ENCODE results near the gene BID.
A peak's percentile ranks its signal among the peaks of the same experiment; 100 is the strongest.

The BID gene

DNA sequence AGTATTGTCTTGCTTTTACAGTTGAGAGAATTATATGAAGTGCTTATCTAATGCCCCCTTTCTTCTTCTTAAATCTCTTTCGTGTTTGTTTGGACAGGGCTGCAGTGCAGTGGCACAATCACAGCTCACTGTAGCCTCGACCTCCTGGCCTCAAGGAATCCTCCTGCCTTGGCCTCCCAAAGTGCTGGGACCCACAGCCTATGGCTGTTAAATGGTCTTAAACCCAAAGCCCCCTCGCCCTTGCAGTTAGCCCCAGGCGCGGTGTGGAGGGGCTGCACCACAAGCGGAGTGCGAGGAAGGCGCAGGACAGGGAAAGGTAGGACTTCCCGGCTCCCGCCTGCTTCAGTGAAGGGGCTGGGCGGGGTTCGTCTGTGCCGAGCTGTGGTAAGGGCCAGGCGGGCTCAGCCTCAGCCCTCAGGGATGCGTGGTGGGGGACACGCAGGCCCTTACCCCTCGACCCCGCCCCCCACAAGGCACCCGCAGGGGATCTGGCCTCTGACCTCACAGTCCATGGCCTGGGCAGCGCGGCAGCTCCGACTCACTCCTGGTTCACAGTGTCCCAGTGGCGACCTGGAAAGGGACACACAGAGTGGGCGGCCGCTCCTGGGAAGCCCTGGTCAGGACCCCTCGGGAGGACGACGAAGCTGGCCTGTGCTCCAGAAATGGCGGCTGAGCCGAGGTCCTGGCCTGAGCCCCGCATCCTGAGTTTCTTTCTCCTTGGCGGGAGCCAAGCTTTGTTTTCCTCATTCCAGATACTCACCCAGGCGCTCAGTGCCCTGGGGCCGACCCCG is 24.5 kb downstream of the BID start:
- intact Hi-C loops (cut with DNase I) = no loop called here
- DNase-seq = no peak

DNA sequence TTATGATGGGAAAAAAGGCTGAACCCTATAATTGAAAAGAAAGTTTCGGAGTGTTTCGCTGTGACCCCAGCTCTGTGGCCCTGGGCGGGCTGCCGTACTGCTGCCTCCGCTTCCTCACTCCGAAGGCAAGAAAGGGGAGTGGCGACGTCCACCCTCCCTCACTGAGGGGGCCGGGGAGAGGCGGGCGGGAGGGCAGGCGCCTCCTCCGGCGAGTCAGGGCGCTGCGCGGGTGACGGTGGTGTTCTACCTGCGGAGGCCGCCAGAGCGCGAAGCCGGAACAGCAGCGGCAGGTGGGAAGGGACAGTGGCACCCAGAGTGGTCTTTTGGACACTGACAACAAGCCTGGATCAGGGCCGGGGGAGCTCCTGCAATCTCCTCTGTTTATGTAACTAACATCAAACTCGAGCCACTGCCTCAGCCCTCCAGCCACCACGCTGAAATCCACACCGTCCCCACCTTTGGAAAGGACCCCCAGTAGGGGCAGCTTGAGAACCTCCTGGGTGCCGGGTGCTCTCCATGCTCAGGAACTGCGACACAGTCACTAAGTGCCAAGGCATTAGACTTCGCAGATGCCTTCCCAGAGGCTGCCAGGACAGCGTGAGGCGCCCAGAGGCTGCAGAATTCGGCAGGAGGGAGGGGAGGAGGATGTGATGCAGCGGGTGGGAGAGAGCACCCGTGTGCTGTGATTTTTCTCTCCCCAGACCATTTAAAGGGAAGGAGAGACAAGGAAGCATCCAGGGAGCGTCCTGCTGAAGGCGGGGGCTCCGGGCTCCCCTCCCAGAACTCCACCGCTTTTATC is 25.5 kb downstream of the BID start:
- intact Hi-C loops (cut with DNase I) = no loop called here
- no peak for DNase-seq

DNA sequence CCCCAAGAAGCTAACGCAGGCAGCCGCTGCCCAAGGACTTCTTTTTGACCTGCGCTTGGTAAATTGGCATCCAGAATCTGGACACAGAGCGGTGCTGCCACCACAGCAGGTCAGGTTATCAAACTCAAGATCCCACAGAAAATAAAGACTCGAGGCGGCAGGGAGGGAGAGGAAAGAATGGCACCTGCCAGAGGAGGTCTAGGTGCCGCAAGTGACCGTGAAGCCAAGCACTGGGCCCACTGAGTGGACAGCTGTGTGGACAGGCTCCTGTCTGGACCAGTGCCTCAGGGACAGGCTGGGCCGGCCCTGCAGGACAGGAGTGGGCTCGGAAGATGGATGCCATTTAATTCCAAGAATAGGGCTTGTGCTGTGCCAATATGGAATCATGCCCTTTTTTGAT is 27.4 kb downstream of the BID start:
- intact Hi-C loops (cut with DNase I) = no loop called here
- no peak for DNase-seq

DNA sequence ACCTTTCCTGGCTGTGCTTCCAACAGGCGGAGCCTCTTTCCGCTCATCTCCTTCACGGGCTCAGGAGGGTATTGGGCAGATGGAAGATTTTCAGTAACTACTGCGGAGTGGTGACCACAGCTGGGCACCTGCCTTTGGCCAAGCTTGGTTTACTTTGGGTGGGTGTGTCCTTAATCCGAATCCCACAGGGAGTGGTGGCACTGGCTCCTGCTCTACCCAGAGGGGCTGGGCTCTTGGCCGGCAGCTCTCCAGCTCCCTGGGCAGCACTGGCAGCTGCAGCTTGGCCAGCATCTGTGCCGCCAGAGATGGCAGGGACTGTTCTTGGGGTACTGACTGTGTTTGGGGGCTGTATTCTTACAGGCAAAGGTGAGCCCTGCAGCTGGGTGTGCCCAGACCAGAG is 29.8 kb downstream of the BID start:
- intact Hi-C loops (cut with DNase I) = no loop called here
- DNase-seq = no peak

DNA sequence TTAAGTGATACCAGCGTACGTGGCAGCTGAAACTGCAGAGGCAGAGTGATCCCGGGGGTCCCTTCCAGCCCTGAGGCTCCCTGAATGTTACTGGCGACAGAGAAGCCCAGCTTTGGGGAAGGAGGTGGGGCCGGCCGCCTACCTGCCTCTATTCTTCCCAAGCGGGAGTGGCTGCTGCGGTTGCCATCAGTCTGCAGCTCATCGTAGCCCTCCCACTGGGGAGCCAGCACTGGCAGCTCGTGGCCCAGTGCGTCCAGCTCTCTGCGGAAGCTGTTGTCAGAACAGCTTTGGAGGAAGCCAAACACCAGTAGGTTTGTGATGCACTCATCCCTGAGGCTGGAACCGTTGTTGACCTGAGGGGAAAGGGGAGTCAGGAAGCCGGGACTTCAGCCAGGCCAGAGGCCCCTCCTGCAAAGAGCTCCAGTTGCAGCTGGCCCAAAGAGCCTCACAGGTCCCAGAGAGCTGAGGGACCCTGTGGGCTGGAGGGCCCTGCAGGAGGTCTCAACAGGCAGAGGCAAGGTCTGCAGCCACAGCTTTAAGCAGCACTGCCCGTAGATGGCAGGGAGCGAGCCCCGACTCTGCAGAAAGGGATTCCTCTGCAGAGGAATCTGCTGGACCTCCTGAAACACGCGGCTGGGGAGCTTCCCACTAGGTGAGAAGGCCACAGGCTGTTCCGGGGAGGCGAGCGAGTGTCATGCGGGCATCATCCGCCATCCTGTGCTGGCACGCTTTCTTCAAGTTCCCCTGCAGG is 30.4 kb downstream of the BID start:
- intact Hi-C loops (cut with DNase I) = no loop called here
- no peak for DNase-seq

DNA sequence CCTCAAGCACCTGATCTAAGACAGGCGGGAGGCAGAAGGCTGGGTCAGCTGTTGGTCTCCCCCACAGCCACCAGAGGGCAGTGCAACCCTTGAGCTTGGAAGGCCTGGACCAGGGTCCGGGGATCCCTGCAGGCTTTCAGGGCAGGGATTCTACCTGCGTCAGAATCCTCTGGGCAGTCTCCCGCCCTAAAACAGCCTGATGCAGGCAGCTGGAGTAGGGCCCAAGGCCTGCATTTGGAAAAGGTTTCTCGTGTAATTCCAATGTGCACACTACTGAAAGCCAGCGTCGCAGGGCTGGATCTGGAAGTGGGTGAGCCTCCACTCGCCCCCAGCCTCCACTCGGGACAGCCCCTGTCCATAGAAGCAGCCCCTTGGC is 31.8 kb downstream of the BID start:
- intact Hi-C loops (cut with DNase I) = no loop called here
- DNase-seq = peak; percentile 44 to 87 (median 71)

DNA sequence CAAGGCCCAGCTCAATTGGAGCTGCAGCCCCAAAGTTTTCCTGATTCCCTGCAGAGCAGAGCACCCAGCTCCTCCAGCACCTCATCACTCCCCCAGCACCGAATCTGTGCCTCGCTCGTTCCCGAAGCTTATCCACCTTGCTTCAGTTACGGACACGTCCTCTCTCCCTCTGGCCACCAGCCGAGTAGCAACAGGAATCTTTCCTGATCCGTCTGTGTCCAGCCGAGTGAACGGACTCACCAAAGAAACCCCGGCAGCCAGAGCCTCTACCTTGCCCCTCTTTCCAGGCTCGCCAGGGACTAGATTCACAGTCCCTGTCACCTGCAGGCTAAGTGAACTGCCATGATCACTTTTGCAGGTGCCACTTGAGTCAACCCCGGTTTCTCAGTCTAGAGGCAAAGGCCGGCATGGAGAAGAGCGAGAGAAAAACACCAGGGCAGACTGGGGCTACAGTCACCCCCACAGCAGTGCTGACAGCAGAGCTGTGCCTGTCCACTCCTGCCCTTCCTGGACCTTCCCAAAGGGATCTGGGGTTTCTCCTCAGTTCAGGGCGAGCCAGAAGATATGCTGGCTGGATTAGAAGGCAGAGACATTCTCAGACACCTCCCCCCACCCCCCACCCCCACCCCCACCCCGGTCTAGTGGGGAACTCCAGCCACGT is 32.3 kb downstream of the BID start:
- peak in 1 of 42 donors; percentile 34 for DNase-seq
- intact Hi-C loops (cut with DNase I) = no loop called here

DNA sequence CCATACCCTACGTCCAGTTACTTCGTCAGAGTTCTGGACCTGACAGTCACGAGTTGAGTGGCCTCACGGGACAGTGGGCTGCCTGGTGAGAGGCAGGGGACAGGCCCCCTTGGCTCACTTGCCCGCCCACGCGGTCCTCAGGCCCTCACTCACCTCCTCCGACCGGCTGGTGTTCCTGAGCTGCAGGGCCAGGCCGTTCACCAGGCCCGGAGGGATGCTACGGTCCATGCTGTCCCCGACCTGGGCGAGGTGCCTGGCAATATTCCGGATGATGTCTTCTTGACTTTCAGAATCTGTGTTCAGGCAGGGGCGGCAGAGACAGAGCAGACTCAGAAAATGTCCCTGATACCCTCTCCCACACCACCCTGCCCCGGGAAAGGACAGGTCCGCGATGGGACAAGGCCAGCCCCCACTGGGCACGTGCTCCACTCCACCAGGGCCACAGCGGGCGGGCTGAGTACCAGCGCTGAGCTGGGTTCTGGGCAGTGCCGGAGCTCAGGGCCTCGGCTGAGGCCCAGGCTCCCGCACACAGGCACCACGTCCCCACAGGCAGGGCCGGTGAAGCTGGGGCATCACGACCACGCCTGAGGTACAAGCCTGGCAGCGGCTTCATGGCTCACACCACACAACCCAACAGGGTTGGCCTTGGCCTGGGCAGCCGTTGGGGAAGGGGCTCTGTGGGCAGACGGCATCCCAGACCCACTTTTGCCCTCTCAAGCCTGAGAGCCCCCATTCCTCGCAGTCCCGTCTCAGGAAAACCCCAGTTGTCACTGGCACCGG is 34.9 kb downstream of the BID start:
- DNase-seq = no peak
- intact Hi-C loops (cut with DNase I) = no loop called here

DNA sequence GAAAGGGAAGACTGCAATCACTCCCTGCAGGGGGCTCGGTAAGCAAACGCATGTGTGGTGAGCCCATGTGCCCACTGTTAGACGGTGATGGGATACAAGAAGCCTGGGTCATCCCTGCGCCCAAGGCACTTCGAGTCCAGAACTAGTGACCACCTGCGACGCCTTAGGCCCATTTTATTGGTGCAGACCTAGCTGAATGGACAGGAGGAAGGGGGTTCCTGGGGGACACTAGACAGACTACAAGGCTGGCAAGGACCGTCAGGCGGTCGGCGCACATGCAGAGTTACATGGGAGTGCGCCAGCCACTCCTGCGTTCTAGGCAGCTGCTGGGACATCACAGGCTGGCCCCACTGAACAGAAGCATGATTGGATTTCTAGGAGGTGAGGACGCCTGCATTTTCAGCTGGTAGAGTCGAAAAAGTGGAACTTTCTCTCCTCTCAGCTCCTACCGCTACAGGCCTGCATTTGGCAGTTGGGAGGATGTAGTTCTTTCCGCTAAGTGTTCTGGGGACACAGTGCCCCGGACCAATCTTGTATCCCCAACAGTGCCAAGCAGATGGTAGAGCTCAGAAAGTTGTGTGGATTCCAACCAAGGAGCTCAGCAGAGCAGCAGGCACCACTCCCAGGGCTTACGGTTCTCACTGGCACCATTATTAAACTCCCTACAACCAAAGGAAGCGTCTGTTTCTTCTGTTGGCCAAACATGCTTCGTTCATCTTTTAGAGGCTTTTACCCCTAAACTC is 35.7 kb downstream of the BID start:
- intact Hi-C loops (cut with DNase I) = no loop called here
- DNase-seq = no peak

DNA sequence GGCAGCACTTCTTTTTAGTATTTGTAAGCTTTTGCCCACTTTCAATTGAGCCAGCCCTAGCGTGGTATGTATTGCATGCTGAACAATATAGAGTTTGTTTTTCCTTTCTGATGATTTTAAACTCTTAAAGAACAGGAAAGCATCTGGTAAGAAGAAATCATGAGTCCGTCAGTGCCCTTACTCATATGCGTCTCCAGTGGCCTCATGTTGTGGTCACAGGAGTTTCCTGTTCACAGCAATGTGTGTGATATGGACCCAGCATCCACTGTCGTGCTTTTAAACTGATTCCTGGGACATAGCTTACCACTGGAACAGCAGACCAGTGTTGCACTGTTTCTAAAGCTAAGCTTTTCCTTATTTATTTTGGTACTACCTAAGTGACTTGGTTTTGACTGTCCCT is 40.1 kb downstream of the BID start:
- intact Hi-C loops (cut with DNase I) = no loop called here
- DNase-seq = peak in 2 of 42 donors; percentile 3 to 7

DNA sequence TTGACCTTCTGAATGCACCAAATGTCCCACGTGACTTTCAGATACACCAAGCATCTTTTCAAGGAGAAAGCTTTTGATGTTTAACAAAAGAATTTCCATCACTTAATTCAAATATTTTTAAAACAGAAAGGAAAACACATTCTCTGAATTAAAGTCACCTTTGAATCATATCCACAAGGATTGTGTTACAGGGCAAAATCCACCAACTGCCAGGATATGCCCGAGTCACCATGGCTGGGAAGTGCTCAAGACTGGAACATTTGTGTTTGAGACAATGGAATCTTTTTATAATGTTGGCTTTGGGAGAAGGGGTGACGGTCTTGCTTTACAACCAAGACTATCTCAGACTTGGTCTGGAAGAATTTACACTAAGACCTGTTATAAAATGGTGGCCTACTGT is 40.8 kb downstream of the BID start:
- intact Hi-C loops (cut with DNase I) = no loop called here
- peak in 2 of 42 donors; percentile 9 to 15 for DNase-seq

DNA sequence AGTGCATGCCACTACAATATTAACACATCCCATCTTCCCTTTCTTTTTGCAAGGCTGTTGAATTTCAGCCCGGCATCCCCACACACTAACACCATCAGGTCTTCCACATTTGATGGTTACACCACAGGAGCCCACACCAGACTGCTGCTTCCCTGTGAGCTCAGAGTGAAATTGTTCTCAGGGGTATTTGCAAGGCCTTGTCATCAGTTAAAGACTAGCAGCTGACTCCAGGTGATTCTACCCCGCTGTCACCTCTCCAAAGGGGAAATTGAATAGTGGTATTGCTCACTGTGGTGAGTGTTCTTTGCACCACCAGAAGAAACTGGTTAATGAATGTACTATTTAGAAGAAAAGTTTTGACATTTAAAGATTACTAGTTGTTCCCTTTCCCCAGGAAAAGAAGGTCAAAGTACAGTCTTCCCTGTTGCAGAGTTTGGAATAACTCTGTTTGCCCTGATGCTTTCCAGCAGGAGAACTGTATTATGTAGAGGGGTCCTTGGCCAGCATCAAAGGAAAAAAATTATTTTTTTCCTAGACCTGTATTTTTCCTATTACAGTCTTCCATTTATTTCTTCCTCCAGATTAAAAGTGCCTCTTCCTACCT is 41.9 kb downstream of the BID start:
- intact Hi-C loops (cut with DNase I) = no loop called here
- peak in 2 of 42 donors; percentile 1 to 10 for DNase-seq

DNA sequence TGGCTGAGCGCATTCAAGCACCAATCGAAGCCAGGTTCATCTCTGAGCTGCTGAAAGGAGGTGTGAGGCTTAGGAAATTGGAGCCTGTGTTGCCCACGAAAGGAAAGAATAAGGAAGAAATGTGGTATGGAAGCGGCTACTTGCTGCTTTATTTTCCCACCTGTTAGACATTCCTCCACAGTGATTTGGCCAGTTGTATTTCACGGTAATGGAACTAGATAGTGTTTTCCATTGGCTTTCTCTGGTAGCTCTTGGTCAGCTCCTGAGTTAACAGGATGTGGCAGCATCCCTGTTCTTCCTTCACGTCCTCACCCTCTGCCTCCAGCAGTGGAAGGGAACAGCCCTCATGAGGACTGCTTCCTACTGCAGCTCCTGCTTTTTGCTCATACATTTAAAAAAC is 44.7 kb downstream of the BID start:
- intact Hi-C loops (cut with DNase I) = no loop called here
- DNase-seq = no peak

DNA sequence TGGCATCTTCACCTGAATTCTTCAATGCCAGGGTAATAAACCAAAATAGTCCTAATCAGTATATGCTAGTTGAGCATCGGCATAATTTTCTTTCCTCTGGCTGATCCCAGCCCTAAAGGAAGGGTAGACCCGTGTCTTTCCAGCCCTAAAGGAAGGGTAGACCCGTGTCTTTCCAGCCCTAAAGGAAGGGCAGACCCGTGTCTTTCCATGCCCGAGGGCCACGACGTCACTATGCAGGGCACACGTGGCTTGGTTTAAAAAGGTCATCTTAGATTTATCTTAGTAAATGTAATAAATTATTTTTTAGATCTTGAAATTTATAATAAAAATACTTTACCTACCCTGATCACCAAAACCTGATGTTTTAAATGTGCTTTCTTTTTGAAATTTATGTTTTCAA is 45.5 kb downstream of the BID start:
- intact Hi-C loops (cut with DNase I) = no loop called here
- DNase-seq = no peak

DNA sequence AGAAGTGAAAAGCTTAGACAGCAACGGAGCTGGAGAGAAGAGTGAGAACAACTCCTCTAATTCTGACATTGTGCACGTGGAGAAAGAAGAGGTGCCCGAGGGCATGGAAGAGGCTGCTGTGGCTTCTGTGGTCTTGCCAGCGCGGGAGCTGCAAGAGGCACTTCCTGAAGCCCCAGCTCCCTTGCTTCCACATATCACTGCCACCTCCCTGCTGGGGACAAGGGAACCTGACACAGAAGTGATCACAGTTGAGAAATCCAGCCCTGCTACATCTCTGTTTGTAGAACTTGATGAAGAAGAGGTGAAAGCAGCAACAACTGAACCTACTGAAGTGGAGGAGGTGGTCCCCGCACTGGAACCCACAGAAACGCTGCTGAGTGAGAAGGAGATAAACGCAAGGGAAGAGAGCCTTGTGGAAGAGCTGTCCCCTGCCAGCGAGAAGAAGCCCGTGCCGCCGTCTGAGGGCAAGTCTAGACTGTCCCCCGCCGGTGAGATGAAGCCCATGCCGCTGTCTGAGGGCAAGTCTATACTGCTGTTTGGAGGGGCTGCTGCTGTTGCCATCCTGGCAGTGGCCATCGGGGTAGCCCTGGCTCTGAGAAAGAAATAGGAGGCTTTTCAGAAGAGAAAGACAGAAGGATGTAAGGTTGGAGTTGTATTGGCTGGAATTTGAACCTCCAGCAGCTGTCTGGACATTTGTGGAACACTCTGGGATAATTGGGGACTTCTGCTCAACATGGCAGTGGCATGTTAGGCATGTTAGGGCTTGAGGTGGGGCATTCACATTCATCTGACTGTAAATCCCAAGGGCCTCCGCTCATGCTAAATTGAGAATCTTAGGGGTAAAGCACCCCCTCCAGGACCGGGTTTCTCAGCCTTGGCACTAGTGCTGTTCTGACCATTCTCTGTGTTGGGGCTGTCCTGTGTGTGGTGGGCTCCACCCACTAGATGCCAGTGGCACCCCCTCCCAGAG is 47.1 kb downstream of the BID start:
- peak in 1 of 42 donors; percentile 37 for DNase-seq
- intact Hi-C loops (cut with DNase I) = no loop called here

Measured in head of caudate nucleus (tissue), 42 donors.